GM21825 (cell line): ENCODE data around the gene PPP2R5D.
A peak's percentile ranks its signal among the peaks of the same experiment; 100 is the strongest.

Experiments used
- ATAC-seq: cut with Tn5 transposase; IDR thresholded peaks from one replicate; pipeline ENCODE4 v1.9.1; 2021; ENCODE audit warnings: mild to moderate bottlenecking, moderate library complexity; ENCODE audit not compliant: unreplicated experiment

The PPP2R5D gene

DNA sequence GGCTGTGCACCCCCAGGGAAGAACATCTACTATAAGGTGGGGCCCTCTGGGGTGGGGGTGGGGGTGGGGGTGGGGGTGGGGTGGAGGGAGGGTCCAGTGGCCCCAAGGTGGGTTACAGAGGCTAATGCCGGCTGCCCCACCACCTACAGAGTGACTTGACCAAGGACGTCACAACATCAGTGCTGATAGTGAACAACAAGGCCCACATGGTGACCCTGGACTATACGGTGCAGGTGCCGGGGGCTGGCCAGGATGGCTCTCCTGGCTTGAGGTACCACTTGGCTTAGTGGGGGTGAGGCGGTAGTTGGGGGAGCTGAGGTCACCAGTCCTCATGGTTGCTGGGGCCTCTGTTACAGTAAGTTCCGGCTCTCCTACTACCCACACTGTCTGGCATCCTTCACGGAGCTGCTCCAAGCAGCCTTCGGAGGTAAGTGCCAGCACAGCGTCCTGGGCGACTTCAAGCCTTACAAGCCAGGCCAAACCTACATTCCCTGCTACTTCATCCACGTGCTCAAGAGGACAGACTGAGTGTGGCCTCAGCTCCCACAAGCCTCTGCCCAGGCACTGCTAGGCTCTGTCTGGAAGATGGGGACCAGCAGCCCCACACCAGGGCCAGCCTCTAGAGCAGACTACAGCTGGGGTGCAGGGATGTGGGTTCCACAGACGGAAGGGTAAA is 21.1 kb upstream of the PPP2R5D start:
- ATAC-seq = no peak

DNA sequence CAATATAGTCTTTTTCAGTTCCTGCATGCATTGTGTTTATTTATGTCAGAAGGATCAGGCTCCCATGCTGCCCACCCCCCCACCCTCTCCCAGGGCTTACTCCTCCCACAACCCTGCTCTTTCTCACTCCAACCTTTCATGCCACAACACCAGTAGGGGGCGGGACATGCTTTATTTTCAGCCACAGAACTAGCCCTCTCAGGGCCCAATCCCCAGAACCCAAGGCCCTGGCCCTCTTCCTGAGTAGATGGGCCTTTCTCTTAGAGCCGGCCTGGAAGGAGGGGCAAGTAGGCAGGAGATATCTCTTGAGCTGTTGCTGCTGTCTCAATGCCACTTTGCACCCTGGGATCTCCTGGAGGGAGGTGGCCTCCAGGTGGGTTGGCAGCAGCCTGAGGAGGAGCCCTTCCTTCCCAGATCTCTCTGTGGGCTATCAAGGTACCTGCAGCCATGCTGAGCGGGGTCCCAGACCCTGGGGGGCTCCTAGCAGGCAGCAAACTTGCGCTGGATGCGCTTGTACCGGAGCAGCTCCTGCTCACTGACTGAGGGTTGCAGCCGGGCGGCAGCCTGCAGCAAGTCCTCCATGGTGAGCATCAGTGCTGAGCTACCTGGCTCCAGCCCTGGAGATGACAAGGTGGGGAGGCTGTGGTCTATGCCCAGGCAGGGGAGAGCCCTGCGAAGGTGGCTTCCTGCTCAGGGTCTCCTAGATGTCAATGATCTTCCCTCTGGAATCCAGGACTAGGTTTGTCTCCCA is 20.3 kb upstream of the PPP2R5D start:
- ATAC-seq = no peak

DNA sequence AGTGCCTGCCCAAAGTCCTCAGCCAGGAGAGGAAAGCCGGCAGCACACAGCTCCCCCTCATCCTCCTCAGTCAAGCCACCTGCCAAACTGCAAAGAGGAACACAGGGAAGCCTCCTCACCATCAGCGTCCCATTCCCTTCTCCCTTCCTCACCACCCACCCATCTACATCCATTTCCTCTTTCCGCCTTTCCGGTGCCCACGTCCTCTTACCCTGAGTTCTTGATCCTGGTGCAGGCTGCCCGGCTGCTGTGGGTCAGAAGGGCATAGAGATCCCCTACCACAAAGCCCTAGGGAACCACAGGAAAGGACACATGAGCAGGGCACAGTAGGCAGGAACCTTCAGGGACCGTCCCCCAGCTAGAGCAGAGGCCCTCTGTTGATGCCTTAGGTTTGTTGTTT is 17.8 kb upstream of the PPP2R5D start:
- no peak for ATAC-seq

- no peak for ATAC-seq
These were observed 17.1 kb upstream of the PPP2R5D start for GRCh38 chr6:42967228-42967627.

DNA sequence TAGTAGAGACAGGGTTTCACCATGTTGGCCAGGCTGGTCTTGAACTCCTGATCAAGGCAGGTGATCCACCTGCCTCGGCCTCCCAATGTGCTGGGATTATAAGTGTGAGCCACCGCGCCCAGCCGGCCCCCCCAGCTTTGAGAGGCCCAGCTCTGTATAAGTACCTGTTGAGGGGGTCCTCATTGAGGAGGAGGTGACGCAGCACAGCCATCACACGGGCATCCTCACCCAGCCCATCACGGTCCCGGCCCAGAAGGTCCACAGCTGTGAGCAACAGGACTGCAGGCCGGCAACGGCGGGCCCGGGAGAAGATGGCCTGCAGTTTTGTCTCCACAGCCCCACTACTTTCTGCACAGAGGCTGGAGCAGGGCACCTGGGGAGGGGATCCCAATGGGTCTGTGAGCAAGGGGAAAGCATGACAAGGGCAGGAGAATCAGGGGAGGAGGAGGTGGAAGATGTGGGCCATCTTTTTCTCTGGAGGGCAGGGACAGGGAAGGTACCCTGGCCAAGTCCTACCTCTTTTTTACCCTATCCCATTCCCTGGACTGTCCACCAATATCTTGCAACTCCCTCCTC is 16.2 kb upstream of the PPP2R5D start:
- ATAC-seq = no peak

- no peak for ATAC-seq
These were observed 15.6 kb upstream of the PPP2R5D start for GRCh38 chr6:42968783-42969182.

DNA sequence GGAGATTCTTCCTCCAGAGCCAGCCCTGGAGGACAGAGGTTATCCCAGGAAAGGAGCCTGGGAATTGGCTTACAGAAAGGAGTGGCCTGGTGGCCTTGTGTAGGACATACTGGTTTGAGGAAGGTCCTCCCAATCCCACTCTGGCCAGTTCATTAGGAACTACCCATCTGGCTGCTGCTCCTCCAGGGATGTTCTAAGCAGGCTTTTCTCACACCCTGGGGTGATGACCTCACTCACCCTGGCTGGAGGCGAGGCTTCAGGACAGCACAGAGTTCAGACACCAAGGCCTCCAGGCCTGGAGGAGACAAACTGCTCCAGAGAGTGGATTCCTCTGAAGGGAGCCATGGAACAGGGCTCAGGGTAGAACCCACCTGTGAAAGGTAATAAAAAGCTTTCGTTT is 14.9 kb upstream of the PPP2R5D start:
- ATAC-seq = no peak

DNA sequence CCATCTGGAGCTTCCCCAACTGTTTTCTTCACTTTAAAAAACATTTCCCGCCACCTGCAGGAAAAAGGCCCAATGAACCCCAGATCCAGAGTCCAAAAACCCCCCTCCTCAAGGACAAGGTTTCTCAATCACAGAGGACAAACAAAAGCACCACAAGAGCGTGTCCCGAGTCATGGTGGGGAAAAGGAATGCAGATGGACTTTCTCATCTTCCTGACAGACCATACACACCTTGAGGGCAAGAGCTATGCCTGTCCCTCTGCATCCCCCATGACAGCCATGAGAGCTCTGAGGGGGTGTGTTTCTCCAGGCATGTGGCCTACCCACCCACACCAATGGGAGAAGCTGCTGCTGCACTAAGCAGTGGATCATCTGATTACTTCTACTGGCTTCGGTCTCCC is 14.4 kb upstream of the PPP2R5D start:
- no peak for ATAC-seq

GRCh38 chr6:42970871-42971612 is 13.3 kb upstream of the PPP2R5D start:
- ATAC-seq = no peak

DNA sequence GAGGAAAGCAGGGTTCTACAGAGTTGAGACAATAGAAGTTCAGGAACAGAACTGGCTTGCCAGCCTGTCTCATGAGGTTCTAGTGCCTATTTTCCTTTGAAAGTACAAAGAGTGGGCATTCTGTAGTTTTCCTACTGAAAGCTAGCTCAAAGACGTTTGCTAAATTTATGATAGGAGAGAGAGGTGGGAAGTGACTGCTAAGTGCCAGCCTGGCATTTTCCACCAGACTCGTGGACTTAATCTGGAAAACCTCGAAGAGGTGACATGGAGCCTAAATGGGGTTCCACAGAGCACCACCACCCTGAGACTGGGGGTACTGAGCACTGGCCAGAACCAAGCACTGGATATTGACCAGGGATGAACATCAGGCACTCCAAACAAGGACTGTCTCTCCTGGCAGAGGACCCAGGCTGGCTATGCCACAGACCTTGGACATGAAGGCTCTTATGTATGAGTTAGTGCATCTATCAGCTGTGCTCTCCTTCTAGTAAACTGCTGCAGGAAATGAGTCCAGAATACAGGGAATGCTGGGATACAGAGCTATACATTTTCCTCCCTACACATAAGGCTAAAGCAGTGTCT is 12.5 kb upstream of the PPP2R5D start:
- ATAC-seq = no peak

GRCh38 chr6:42973926-42974325 is 10.4 kb upstream of the PPP2R5D start:
- ATAC-seq = no peak

DNA sequence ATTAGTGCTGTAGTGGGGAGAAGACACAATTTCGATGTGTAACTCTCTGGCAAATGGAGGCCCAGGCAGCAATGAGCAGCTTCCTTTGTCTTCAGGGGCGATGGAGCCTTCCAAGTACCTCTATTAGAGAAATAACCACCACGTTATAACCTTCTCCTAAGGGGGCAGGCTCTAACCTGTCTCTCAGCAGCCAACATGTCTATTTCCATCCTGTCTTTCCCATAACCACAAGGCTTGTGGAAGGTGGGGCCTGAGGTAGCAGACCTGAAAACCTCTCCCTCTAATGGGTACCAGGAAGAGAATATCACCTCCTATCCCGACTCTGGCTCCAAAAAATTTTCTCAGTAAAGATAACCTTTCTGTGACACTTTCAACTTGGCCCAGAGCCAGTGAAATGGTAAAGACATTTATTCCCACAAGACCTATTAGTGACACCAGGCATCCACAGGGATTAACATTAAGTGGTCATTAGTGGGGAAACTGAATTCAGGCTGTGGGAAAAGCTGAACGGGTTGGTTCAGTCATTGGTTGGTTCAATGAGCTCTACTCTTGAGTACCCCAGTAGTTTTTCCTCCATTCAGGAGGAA is 9.4 kb upstream of the PPP2R5D start:
- ATAC-seq = no peak

DNA sequence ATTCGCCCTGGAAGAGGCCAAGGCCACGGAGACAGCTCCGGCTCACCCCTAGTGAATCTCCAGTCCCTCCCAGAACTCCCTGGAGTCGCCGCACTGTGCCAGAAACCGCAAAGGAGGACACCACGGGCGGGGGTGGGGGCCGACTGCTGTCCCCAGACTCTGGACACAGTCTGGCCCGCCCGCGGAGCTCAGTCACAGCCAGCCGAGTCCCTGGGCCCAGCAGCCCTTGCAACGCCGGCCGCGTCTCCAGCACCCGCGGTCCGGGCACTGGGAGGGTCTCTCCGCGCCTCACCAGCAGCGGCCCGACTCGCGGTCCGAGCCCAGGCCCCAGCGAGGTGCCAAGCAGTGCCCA is 5.9 kb upstream of the PPP2R5D start:
- peak; percentile 24 for ATAC-seq

- ATAC-seq = peak; percentile 93
These were observed 5.4 kb upstream of the PPP2R5D start, which contains the start of gene PEX6 for GRCh38 chr6:42978839-42979522. TSS of gene PEX6 (minus strand) at chr6:42979181. CDS start at chr6:42979150, 31 bp downstream.

GRCh38 chr6:42979523-42980177 is 4.7 kb upstream of the PPP2R5D start:
- ATAC-seq = peak; percentile 3

DNA sequence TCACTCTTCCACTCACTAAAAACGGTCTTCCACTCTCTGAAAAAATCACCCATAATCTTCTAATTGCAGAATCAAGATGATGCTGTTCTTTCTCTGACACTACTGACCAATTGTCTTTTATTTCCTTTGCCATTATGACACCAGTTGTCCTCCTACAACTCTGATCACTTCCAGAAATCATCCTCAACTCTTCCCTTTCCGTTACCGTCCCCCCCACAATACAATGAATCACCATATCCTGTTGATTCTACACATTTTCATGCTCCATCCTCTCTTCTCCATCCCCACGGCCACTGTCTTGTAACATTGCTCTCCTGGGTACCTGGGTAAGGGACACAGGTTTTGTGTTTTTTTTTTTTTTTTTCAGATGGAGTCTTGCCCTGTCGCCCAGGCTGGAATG is 2.5 kb upstream of the PPP2R5D start:
- ATAC-seq = no peak

- ATAC-seq = no peak
These were observed 630 bp downstream of the PPP2R5D start for GRCh38 chr6:42984924-42985475.

- no peak for ATAC-seq
These were observed 3.4 kb downstream of the PPP2R5D start for GRCh38 chr6:42987533-42988451.
